Endothelial cell of umbilical vein (primary cell): ENCODE data around the gene KIF26B.

Source experiments
- CTCF ChIP-seq, 2 donors: IDR thresholded peaks; 1 replicate in 1 of 2; 2 replicates in 1 of 2; pipeline ENCODE4 v1.5.1; 2011; ENCODE audit warnings: low read length in 2 of 2, mild to moderate bottlenecking in 2 of 2, moderate library complexity in 2 of 2, control low read depth in 1 of 2, inconsistent platforms in 1 of 2, low read depth in 1 of 2; ENCODE audit not compliant: insufficient read depth in 1 of 2; ENCODE audit errors: extremely low read depth in 1 of 2
- EZH2 ChIP-seq: IDR thresholded peaks from 2 replicates; pipeline ENCODE4 v1.6.1; 2012; ENCODE audit warnings: borderline replicate concordance, low read depth, mild to moderate bottlenecking, moderate library complexity, low read length, inconsistent platforms; ENCODE audit not compliant: severe bottlenecking
- POLR2A ChIP-seq: IDR thresholded peaks from 2 replicates; pipeline ENCODE4 v1.6.1; 2012; ENCODE audit warnings: low read depth, mild to moderate bottlenecking, control low read depth, low read length
- POLR2AphosphoS5 ChIP-seq: IDR thresholded peaks from 2 replicates; pipeline ENCODE4 v1.6.1; 2012; ENCODE audit warnings: low read depth, mild to moderate bottlenecking, control low read depth, low read length, moderate library complexity; ENCODE audit not compliant: insufficient read depth

GRCh38 chr1:245313576-245313975 is 158.8 kb downstream of the KIF26B start:
- TF ChIP-seq CTCF (IDR thresholded peaks at IDR 0.05; ENCODE audit: extremely low read depth in 1 of 2, insufficient read depth in 1 of 2, low read depth in 1 of 2, low read length in 2 of 2) (no peak), POLR2A (no peak), POLR2AphosphoS5 (no peak), EZH2 (no peak)
